ENCODE data around the gene SIRT2.
A peak's percentile ranks its signal among the peaks of the same experiment; 100 is the strongest.
"Not testable (repeated sequence)": the region's sequence is repeated elsewhere in the genome, so short reads cannot be mapped to it uniquely, and the experiment has no call there.

The SIRT2 gene

GRCh38 chr19:38880076-38880881 lies 19.1 kb downstream of the SIRT2 start:
- no peak for DNase-seq (ENCODE audit: low spot score)
- CTCF ChIA-PET = no interaction called here
- TF ChIP-seq, protein P1, sequence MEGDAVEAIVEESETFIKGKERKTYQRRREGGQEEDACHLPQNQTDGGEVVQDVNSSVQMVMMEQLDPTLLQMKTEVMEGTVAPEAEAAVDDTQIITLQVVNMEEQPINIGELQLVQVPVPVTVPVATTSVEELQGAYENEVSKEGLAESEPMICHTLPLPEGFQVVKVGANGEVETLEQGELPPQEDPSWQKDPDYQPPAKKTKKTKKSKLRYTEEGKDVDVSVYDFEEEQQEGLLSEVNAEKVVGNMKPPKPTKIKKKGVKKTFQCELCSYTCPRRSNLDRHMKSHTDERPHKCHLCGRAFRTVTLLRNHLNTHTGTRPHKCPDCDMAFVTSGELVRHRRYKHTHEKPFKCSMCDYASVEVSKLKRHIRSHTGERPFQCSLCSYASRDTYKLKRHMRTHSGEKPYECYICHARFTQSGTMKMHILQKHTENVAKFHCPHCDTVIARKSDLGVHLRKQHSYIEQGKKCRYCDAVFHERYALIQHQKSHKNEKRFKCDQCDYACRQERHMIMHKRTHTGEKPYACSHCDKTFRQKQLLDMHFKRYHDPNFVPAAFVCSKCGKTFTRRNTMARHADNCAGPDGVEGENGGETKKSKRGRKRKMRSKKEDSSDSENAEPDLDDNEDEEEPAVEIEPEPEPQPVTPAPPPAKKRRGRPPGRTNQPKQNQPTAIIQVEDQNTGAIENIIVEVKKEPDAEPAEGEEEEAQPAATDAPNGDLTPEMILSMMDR (conservative IDR thresholded peaks at IDR 0.05; ENCODE audit: low read depth) = no peak
- POLR2A ChIA-PET (ENCODE audit: low non-redundant PET) = no interaction called here
- no peak overlapping the region for H3K27ac ChIP-seq

DNA sequence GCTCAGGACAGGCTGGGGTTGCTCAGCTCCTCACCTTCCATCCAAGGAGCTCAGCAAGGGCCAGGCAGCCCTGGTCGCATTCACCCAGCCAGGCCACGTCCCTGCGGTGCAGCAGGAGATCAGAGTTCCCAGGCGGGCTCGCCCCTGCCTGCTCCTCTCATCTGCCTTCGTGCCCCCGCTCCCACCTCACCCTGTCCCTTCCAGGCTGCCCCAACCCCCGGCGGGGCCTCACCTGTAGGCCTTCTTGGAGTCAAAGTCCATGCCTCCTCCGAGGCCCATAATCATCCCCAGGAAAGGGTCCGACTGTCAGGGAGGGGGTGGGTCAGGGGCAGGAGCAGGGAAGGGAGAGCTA lies 20.0 kb downstream of the SIRT2 start:
- CTCF ChIA-PET = interaction anchor here (0.6 to 1.3 kb wide), 3 partner anchors 8 to 22 kb away, joined by 3 read pairs; no protein-coding TSS in a partner anchor
- peak overlapping the region; percentile 63; the same call in 1 of the 2 replicates for H3K27ac ChIP-seq
- TF ChIP-seq, protein P1 (conservative IDR thresholded peaks at IDR 0.05; ENCODE audit: low read depth) = no peak
- POLR2A ChIA-PET (ENCODE audit: low non-redundant PET) = no interaction called here
- DNase-seq (ENCODE audit: low spot score) = no peak

- CTCF ChIA-PET = interaction anchor here (0.6 to 1.3 kb wide), 3 partner anchors 8 to 22 kb away, joined by 3 read pairs; no protein-coding TSS in a partner anchor
- DNase-seq (ENCODE audit: low spot score) = no peak
- TF ChIP-seq, protein P1 (conservative IDR thresholded peaks at IDR 0.05; ENCODE audit: low read depth) = no peak
- POLR2A ChIA-PET (ENCODE audit: low non-redundant PET) = interaction anchor here (0.5 kb wide), 1 partner anchor 10 kb away, joined by 4 read pairs; no protein-coding TSS in a partner anchor
- H3K27ac ChIP-seq = peak overlapping the region; percentile 63
These were observed 20.6 kb downstream of the SIRT2 start for GRCh38 chr19:38878575-38879399.

GRCh38 chr19:38877781-38878574 lies 21.4 kb downstream of the SIRT2 start, which contains the start of gene RINL:
Gene RINL, minus strand, starts transcription at chr19:38878275. Its CDS starts 1,533 bp downstream, at chr19:38876742.
- ChIA-PET POLR2A (ENCODE audit: low non-redundant PET) (no interaction called here), CTCF (interaction anchor here (1.3 kb wide), 1 partner anchor 15 kb away, joined by 3 read pairs; no protein-coding TSS in a partner anchor)
- no peak for DNase-seq (ENCODE audit: low spot score)
- TF ChIP-seq, protein P1 (conservative IDR thresholded peaks at IDR 0.05; ENCODE audit: low read depth) = no peak
- peak within 1 kb of the TSS; percentile 63 for H3K27ac ChIP-seq

- no peak for DNase-seq (ENCODE audit: low spot score)
- CTCF ChIA-PET = interaction anchor here (0.6 to 1.5 kb wide), 2 partner anchors 12 to 59 kb away, joined by 3 to 4 read pairs; no protein-coding TSS in a partner anchor
- H3K27ac ChIP-seq = peak overlapping the region; percentile 19; the same call in 1 of the 2 replicates
- TF ChIP-seq, protein P1 (conservative IDR thresholded peaks at IDR 0.05; ENCODE audit: low read depth) = no peak
- POLR2A ChIA-PET (ENCODE audit: low non-redundant PET) = interaction anchor here (0.6 kb wide), 1 partner anchor 27 kb away, joined by 3 read pairs; no protein-coding TSS in a partner anchor
These were observed 23.6 kb downstream of the SIRT2 start for GRCh38 chr19:38875656-38876395.

DNA sequence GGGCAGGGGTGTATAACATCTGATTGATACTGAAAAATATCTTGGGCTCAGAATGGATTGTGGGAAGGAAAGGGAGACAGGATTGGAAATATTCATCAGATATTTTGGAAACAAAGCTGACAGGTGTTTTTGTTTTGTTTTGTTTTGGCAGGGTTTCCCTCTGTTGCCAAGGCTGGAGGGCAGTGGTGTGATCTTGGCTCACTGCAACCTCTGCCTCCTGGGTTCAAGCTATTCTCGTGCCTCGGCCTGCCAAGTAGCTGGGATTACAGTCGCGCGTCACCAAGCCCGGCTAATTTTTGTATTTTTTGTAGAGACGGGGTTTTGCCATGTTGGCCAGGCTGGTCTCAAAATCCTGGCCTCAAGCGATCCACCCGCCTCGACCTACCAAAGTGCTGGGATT lies 26.0 kb downstream of the SIRT2 start:
- POLR2A ChIA-PET (ENCODE audit: low non-redundant PET); DNase-seq (ENCODE audit: low spot score); H3K27ac ChIP-seq: not testable (repeated sequence)
- CTCF ChIA-PET = interaction anchor here (0.6 to 0.7 kb wide), 2 partner anchors 19 to 71 kb away, joined by 3 read pairs; no protein-coding TSS in a partner anchor

Data from RWPE1 (cell line).